NCI-H82 (cell line): Measurements from ENCODE around the gene RTP5.

Source experiments
- DNase-seq: peaks from one replicate; lab custom pipeline; 2025; lab: John Stamatoyannopoulos, UW

RTP5 gene

GRCh38 chr2:241857572-241858121 is 11.9 kb upstream of the RTP5 start:
- no peak for DNase-seq

- DNase-seq = no peak
Measured at GRCh38 chr2:241858206-241859016, 11.1 kb upstream of the RTP5 start, which contains the start of gene PDCD1. Gene PDCD1 (minus strand): TSS chr2:241858894. CDS start chr2:241858838, 56 bp downstream.

GRCh38 chr2:241859017-241859435 is 10.5 kb upstream of the RTP5 start:
- DNase-seq = no peak

- DNase-seq = peak; percentile 59
Measured at GRCh38 chr2:241859436-241860183, 9.9 kb upstream of the RTP5 start.

- DNase-seq = peak; percentile 42
Measured at GRCh38 chr2:241860184-241861078, 9.1 kb upstream of the RTP5 start.

- no peak for DNase-seq
Measured at GRCh38 chr2:241861264-241861663, 8.3 kb upstream of the RTP5 start.

- no peak for DNase-seq
Measured at GRCh38 chr2:241862093-241862492, 7.4 kb upstream of the RTP5 start.

GRCh38 chr2:241862775-241863535 is 6.6 kb upstream of the RTP5 start:
- DNase-seq = no peak

GRCh38 chr2:241863536-241863954 is 6.0 kb upstream of the RTP5 start:
- no peak for DNase-seq

- no peak for DNase-seq
Measured at GRCh38 chr2:241864168-241864849, 5.2 kb upstream of the RTP5 start.

- no peak for DNase-seq
Measured at GRCh38 chr2:241864850-241865213, 4.7 kb upstream of the RTP5 start.

- DNase-seq = no peak
Measured at GRCh38 chr2:241865416-241865956, 4.0 kb upstream of the RTP5 start.

GRCh38 chr2:241865957-241866789 is 3.4 kb upstream of the RTP5 start:
- peak; percentile 33 for DNase-seq

- no peak for DNase-seq
Measured at GRCh38 chr2:241866790-241867645, 2.5 kb upstream of the RTP5 start.

GRCh38 chr2:241867776-241868420 is 1.6 kb upstream of the RTP5 start:
- peak; percentile 68 for DNase-seq

GRCh38 chr2:241868661-241869081 is 858 bp upstream of the RTP5 start:
- peak; percentile 27 for DNase-seq

- no peak for DNase-seq
Measured at GRCh38 chr2:241870081-241870541, 582 bp downstream of the RTP5 start.
